ENCODE measurements around the gene ZBTB17. TPM values are rescaled to one million over a fixed set of nuclear protein-coding genes. Genes with fewer than 3 reads are reported as not detected.
A peak's percentile ranks its signal among the peaks of the same experiment; 100 is the strongest.
"Not testable (repeated sequence)": the region's sequence is repeated elsewhere in the genome, so short reads cannot be mapped to it uniquely, and the experiment has no call there.

ZBTB17 gene
- total and polyA plus RNA-seq, 5 donors from 2014 or later, result 13.5 to 93.0 (median 18.1) TPM

- H3K36me3 Mint-ChIP-seq, result peaks cover 22% of the 10 kb centered on the region
These were observed 78.9 kb downstream of the ZBTB17 start for GRCh38 chr1:15896841-15897610.

GRCh38 chr1:15895233-15895632, 80.7 kb downstream of the ZBTB17 start:
- ATAC-seq (ENCODE audit: low read depth in 2 of 2) (no peak), DNase-seq (no peak)
- Histone ChIP-seq H3K4me1 (ENCODE audit: control insufficient read depth, insufficient read depth, low read length, poor library complexity, severe bottlenecking) (peaks cover 12% of the 10 kb centered on the region), H3K27ac (ENCODE audit: insufficient read depth, low read length, poor library complexity, severe bottlenecking) (no peak overlapping the region), H3K9me3 (ENCODE audit: control insufficient read depth in 2 of 2, low read length in 2 of 2) (no peaks in the 10 kb centered on the region), H3K4me3 (ENCODE audit: low read depth, low read length) (no peak overlapping the region), H3K27me3 (ENCODE audit: control insufficient read depth, insufficient read depth, low read length) (no peaks in the 10 kb centered on the region), H3K36me3 (ENCODE audit: control insufficient read depth, insufficient read depth, low read length) (peaks cover 9% of the 10 kb centered on the region)
- Mint-ChIP-seq H3K4me1 (peaks cover 13 to 54% (median 30%) of the 10 kb centered on the region in 4 donors), H3K36me3 (peaks cover 26% of the 10 kb centered on the region), H3K27me3 (no peaks in the 10 kb centered on the region), H3K27ac (no peak overlapping the region), H3K4me3 (no peak overlapping the region), H3K9me3 (no peaks in the 10 kb centered on the region)

More at GRCh38 chr1:15896841-15897610, 78.9 kb downstream of the ZBTB17 start:
- peaks cover 12% of the 10 kb centered on the region for H3K4me1 ChIP-seq (ENCODE audit: control insufficient read depth, insufficient read depth, low read length, poor library complexity, severe bottlenecking)
- H3K27me3 Mint-ChIP-seq; H3K9me3 Mint-ChIP-seq; H3K36me3 ChIP-seq (ENCODE audit: control insufficient read depth, insufficient read depth, low read length); DNase-seq; H3K4me3 Mint-ChIP-seq; H3K27me3 ChIP-seq (ENCODE audit: control insufficient read depth, insufficient read depth, low read length); H3K4me3 ChIP-seq (ENCODE audit: low read depth, low read length); H3K27ac ChIP-seq (ENCODE audit: insufficient read depth, low read length, poor library complexity, severe bottlenecking); H3K9me3 ChIP-seq (ENCODE audit: control insufficient read depth in 2 of 2, low read length in 2 of 2); ATAC-seq (ENCODE audit: low read depth in 2 of 2): not testable (repeated sequence)
- Mint-ChIP-seq H3K4me1 (peaks cover 13 to 65% (median 27%) of the 10 kb centered on the region in 4 donors), H3K27ac (peak overlapping the region in 1 of 3 donors; percentile 31)

- H3K36me3 Mint-ChIP-seq, result peaks cover 20% of the 10 kb centered on the region
- not testable (repeated sequence) for H3K27me3 ChIP-seq (ENCODE audit: control insufficient read depth, insufficient read depth, low read length); H3K27ac ChIP-seq (ENCODE audit: insufficient read depth, low read length, poor library complexity, severe bottlenecking); H3K4me3 ChIP-seq (ENCODE audit: low read depth, low read length); H3K9me3 ChIP-seq (ENCODE audit: control insufficient read depth in 2 of 2, low read length in 2 of 2); H3K36me3 ChIP-seq (ENCODE audit: control insufficient read depth, insufficient read depth, low read length); H3K27me3 Mint-ChIP-seq; H3K9me3 Mint-ChIP-seq
- H3K27ac Mint-ChIP-seq, result peak overlapping the region; percentile 29 to 82 (median 72)
- DNase-seq (peak in 2 of 3 donors; percentile 18 to 64), ATAC-seq (ENCODE audit: low read depth in 2 of 2) (peak in 1 of 2 donors; percentile 31)
- H3K4me1 Mint-ChIP-seq, result peaks cover 15 to 50% (median 27%) of the 10 kb centered on the region in 4 donors
- H3K4me3 Mint-ChIP-seq, result peak overlapping the region in 2 of 4 donors; percentile 11 to 40
- H3K4me1 ChIP-seq (ENCODE audit: control insufficient read depth, insufficient read depth, low read length, poor library complexity, severe bottlenecking), result peaks cover 12% of the 10 kb centered on the region
These were observed 82.9 kb downstream of the ZBTB17 start for GRCh38 chr1:15892857-15893599.

Other genes with a start within 250 kb of the ZBTB17 start
- 1.8 TPM for gene SLC25A34, start 239.8 kb downstream of the ZBTB17 start, total RNA-seq
- gene SLC25A34, start 239.8 kb downstream of the ZBTB17 start, polyA plus RNA-seq, result not detected
- gene TMEM82, start 233.6 kb downstream of the ZBTB17 start, total RNA-seq, result not detected
- gene TMEM82, start 233.6 kb downstream of the ZBTB17 start, polyA plus RNA-seq, result not detected
- gene FBLIM1, start 217.3 kb downstream of the ZBTB17 start, total RNA-seq, result not detected
- under 1 TPM in 1 of 4 donors, not detected in 3; 0.06 TPM for gene FBLIM1, start 217.3 kb downstream of the ZBTB17 start, polyA plus RNA-seq
- gene UQCRHL, start 168.5 kb downstream of the ZBTB17 start, total RNA-seq, result 0.59 TPM
- 1 to 10 TPM in 3 of 4 donors, under 1 TPM in 1; 0.94 to 1.7 (median 1.1) TPM for gene UQCRHL, start 168.5 kb downstream of the ZBTB17 start, polyA plus RNA-seq
- 92.4 TPM for gene SPEN, start 128.4 kb downstream of the ZBTB17 start, total RNA-seq
- 1 to 10 TPM; 7.4 to 9.0 (median 7.9) TPM for gene SPEN, start 128.4 kb downstream of the ZBTB17 start, polyA plus RNA-seq
- not detected for gene SRARP, start 28.1 kb upstream of the ZBTB17 start, total RNA-seq
- gene SRARP, start 28.1 kb upstream of the ZBTB17 start, polyA plus RNA-seq, result not detected
- not detected for gene HSPB7, start 41.9 kb upstream of the ZBTB17 start, total RNA-seq
- gene HSPB7, start 41.9 kb upstream of the ZBTB17 start, polyA plus RNA-seq, result not detected
- not detected for gene CLCNKA, start 45.9 kb upstream of the ZBTB17 start, total RNA-seq
- not detected for gene CLCNKA, start 45.9 kb upstream of the ZBTB17 start, polyA plus RNA-seq
- gene CLCNKB, start 67.7 kb upstream of the ZBTB17 start, total RNA-seq, result not detected
- gene CLCNKB, start 67.7 kb upstream of the ZBTB17 start, polyA plus RNA-seq, result not detected
- gene FAM131C, start 97.5 kb upstream of the ZBTB17 start, total RNA-seq, result not detected
- under 1 TPM in 1 of 4 donors, not detected in 3; 0.26 TPM for gene FAM131C, start 97.5 kb upstream of the ZBTB17 start, polyA plus RNA-seq
- not detected for gene EPHA2, start 180.0 kb upstream of the ZBTB17 start, total RNA-seq
- gene EPHA2, start 180.0 kb upstream of the ZBTB17 start, polyA plus RNA-seq, result not detected
- 10.4 TPM for gene ARHGEF19, start 236.6 kb upstream of the ZBTB17 start, total RNA-seq
- gene ARHGEF19, start 236.6 kb upstream of the ZBTB17 start, polyA plus RNA-seq, result 1 to 10 TPM; 5.6 to 8.5 (median 8.1) TPM